Occipital lobe (tissue), 2 donors: ENCODE data around the gene DIS3L2. TPM values are rescaled to one million over a fixed set of nuclear protein-coding genes. Genes with fewer than 3 reads are reported as not detected.
"Not testable (repeated sequence)": the region's sequence is repeated elsewhere in the genome, so short reads cannot be mapped to it uniquely, and the experiment has no call there.

ENCODE experiments used
- DNase-seq: peaks from one replicate; lab custom pipeline; 2025; lab: John Stamatoyannopoulos, UW
- total RNA-seq: library from RNA; depleted of rRNA; stranded (reverse); fragments of >200 nt; gene quantifications from one replicate; pipeline ENCODE4 v1.2.3, GENCODE V29; 2014

Gene DIS3L2
- total RNA-seq, 1 donor from 2014 or later: 37.6 TPM

DNA sequence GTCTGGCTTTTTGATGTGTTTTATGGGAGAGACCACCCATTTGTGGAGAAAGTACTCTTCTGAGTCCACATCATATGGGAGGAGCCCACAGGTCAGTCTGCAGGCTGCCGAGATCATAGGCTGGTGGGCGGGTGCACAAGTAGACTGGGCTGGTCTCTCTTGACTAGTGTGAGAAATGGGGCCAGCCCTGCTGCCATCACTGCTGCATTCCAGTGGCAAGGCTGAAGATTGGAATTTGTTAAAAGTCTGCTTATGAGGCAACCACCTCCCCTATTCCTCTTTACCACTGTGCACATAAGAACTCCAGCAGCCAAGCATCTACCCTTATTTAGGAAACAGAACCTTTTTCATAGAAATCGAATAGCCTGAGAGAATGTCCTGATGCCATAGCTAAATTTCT, 200.7 kb downstream of the DIS3L2 start:
- no peak for DNase-seq

DNA sequence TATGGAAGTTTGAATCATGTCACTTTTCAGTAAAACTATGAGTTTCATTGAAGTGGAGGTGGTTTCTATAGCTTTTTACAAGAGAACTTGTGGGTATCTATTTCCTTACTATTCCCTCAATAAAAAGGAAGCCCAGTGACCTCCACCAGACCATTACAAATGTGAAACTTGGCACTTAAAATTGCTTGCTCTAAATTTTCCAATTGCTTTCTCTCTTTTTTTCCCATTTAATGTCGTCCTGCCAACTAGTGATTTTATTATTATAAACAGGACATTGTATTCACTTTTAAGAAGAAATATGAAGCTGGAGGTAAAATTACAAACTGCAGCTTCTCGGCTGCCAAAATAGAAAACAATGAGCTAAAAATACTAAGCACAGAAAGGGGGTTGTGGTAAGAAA, 208.9 kb downstream of the DIS3L2 start:
- no peak for DNase-seq

DNA sequence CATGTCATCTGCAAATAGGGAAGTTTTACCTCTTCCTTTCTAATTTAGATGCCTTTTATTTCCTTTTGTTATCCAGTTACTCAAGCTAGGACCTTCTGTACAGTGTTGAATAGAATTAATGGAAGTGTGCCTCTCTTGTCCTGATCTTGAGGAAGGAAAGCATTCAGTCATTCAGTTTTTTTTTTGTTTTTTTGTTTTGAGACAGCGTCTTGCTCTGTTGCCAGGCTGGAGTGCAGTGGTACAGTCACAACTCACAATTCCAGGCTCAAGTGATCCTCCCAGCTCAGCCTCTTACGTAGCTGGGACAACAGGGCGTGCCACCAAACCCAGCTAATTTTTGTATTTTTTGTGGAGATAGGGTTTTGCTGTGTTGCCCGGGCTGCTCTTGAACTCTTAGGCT, 213.1 kb downstream of the DIS3L2 start:
- no peak for DNase-seq

DNA sequence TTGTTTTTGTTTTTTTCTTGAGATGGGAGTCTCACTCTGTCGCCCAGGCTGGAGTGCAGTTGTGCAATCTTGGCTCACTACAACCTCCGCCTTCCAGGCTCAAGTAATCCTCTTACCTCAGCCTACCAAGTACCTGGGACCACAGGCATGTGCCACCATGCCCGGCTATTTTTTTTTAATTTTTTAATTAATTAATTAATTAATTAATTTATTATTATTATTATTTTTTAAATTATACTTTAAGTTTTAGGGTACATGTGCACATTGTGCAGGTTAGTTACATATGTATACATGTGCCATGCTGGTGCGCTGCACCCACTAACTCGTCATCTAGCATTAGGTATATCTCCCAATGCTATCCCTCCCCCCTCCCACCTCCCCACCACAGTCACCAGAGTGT, 215.1 kb downstream of the DIS3L2 start:
- not testable (repeated sequence) for DNase-seq

DNA sequence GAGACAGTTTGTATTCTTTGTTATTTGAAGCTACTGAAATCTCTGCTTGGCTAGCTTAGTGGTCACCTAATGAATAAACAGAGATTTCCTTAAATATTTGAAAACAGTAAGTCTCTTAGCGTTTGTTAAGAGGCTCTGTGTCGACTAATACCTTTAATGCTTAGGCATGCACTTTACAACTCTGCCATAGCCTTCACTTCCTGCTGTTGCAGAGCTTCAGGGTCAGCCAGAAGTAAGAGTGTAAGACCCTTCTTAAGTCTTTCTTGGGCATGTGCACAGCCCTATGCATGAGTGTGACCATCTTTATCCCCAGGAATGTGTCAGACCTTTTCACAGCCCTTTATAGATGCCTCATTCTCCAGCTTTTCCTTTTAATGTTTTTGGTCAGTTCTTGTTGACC, 221.8 kb downstream of the DIS3L2 start:
- no peak for DNase-seq

DNA sequence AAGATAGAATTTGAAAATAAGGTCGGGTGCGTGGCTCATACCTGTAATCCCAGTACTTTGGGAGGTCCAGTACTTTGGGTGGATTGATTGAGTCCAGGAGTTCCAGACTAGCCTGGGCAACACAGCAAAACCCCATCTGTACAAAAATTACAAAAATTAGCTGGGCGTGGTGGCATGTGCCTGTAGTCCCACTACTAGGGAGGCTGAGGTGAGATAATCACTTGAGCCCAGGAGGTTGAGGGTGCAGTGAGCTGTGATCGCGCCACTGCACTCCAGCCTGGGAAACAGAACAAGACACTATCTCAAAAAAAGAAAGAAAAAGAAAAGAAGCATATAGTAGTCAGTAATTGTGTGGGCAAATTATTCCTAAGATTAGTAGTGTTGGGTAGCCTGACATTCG, 222.8 kb downstream of the DIS3L2 start:
- DNase-seq: no peak

DNA sequence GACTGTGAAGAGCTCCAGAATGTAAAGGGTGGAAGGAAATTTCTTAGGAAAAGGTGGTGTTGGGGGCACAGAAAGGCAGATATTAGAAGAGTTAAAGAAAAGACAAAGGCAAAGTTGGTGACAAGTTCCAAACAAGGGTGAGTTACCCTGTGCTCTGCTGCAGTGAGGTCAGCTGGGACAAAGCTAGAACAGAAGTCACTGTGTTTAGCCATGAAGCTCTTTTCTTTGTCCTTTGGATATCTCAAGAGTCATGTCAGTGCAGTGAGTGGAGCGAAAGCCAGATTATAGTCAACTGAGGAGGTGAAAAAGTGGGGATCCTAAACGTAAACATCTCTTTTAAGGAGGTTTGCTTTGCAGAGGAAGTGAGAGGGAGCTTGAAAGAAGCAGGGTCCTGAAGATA, 229.3 kb downstream of the DIS3L2 start:
- DNase-seq: no peak

DNA sequence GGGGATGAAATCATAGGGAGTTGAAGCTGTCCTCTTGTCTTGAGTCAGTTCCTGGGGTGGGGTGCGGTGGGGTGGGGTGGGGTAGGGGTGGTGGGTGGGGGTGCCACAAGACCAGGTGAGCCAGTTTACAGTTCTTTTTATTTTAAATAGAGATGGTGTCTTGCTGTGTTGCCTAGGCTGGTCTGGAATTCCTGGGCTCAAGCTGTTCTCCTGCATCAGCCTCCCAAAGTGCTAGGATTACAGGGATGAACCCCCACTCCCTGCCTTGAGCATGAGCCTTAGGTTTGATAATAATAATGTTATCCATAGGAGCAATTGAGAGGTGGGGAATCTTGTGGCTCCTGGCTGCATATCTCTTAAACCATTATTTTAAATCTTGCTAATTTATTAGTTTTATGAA, 234.0 kb downstream of the DIS3L2 start:
- no peak for DNase-seq

DNA sequence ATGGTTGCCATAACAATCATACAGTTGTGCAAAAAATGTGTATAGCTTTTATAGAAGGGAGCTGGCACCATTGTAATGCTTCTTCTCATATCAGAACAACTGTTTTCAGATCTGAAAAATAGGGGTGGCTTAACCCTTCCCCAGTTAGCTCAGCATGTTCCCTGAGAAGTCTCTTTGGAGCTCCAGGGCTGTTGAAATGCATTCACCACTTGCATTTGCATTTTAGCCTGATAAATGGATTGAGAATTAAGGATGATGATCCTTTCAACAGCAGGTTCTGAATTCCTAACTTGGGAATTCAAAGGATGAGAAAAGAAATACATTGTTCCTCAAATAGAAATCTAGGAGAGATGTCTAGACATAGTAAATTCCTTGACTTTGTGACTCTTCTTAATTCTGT, 235.3 kb downstream of the DIS3L2 start:
- no peak for DNase-seq

DNA sequence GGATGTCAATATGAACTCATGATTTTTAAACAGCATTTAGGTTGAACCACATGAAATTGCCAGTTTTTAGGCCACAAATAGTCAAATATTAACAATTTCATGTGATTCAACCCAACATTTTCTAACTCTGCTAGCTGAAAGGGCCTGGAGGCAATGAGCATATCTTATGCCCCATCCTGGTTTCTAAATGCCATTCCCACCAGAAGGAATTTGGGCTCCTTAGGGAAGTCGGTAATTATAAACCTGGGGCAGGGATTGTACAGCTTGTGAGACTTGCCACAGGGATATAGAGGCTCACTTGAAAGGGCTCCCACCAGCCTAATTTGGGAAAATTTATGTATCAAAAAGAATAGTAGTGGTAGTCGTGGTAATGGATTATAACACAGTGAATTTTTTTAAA, 238.7 kb downstream of the DIS3L2 start:
- DNase-seq: no peak

DNA sequence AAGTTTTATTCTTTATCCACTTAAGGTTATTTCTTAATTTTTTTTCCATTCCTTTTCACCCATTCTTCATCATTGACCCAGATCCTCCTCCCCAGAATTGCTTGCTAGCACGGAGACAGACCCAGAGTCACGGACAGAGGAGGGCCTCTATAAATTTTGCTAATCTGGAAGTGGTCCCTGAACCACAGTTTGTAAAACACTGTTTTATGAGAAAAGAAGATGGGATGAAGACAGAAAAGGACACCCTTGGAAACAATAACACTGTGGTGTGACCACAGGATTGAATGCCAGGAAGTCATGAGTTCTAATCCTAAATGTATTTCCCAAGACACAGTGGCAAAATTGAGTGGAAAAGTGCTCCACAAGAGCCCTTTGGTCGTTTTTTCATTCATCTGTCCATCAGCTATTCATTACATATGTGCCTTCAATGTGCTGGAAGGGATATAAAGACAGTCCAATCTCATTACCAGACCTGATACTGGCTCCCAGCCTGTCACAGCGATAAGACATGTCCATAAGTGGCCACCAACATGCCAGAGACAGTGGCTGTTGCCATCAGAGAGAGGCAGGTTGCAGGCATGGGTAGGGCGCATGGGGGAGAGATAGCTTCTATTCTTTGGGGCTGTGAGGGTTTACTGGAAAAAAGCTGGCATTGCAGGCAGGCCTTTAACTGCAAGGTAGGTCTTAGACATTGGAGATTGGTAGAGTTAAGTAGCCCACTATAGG, 241.8 kb downstream of the DIS3L2 start:
- DNase-seq: no peak

DNA sequence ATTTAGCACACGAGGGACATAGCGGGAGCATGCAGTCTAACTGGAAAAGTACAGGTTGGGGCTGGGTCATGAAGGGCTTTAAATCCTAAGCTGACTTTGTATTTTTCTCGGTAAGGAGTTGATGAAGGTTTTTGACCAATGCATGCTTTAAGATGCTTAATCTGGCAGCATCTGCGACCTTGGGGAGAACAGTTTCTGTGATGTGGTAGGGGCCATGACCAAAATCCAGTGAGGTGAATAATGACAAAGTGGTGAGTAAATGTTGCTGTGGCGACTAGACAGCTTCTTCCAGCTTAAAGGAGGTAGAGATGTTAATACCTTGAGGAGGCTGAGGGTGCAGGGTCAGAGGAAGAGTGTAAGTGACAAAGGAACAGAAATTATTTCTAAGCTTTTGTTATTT, 242.4 kb downstream of the DIS3L2 start:
- DNase-seq: no peak

DNA sequence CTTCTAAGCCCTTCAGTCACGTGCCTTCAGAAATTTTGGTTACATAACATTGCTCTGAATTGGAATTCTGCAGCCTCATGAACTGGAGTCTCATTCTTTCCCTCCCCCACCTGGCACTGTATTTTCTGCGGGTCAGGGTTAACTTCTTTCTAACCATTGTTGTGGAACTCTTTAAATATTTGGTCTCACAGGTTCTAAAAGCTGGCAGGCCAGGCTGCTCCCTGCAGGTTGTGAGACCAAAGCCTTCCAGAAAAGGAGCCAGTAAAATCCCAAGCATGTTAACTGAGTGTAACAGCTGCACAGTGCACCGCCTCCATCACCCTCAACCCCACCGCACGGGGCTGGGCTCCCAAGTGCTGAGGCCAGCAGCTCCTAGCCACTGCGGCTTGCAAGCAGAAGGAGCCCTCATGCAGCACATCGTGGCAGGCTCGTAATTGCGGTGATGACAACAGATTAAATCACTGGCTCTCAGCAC, 243.0 kb downstream of the DIS3L2 start:
- DNase-seq: no peak

DNA sequence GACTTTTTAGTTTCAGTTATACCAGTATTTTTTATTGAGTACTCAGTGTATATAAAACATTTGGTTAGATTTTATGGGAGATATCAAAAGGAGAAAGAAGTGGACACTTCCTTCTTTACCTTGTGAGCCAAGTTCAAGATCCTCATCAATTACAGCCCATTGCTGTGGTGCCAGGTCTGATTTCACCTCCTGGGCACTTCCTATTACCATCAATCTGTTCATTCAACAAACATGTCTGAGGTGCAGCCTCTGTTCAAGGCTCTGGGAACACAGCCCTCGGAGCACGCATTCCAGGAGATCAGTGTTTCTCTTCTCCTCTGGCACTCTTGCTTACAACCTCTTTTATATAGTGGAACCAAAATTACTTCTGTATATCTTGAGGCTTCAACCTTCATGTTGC, 245.7 kb downstream of the DIS3L2 start:
- no peak for DNase-seq

DNA sequence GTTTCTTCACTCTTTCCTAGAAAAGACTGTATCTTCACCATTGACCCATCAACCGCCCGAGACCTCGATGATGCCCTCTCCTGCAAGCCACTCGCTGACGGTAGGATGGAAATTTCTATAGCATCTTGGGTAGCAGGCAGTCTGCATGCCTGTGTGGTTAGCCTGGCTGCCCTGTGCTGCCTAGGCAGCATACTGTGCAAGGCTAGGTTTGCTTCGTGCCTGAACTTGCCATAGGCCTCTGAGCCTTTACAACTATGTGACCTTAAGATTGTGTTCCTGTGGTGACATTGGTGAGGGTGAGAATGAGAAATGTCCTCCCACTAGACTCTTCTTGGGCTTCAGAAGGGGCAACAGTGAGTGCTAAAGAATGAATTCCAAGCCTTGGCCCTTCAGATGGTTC, 248.8 kb downstream of the DIS3L2 start:
- no peak for DNase-seq

DNA sequence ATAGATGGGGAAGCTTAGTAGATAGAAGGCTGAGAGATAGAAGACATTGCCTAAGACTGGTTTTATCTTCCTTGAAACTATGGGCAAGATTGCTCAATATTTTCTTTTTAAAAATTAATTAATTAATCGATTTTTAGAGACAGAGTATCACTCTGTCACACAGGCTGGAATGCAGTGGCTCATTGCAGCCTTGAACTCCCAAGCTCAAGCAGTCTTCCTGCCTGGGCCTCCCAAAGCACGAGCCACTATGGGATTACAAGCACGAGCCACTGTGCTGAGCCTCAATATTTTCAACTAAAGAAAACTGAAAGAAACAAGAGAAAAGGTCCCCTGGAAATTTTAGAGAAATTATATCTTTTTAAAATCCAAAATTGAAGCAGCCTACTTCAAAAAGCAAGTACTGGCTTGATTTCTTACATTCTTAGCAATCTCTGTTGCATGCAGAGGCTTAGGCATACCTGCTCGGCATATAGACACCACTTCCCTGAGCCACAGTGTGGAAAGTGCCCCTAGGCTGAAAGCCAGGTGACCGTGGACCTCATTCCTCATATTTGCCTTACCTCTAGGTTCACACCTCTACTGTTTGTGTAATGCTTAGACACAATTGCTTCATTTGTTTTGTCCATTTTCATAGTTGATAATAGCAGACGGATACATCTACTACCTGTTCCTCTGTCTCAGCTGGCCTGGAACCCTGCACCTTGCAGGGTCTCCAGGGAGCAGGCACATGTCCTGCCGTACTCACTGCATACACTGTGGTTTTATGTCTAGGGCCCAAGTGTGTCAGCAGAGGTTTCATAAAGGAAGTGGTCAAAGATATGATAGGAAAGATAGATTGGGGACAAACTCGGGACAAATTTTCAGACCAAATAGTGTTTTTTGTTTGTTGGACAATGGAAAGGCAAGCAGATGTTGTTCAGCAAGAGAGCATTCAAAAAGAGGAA, 250.5 kb downstream of the DIS3L2 start:
- DNase-seq: no peak

DNA sequence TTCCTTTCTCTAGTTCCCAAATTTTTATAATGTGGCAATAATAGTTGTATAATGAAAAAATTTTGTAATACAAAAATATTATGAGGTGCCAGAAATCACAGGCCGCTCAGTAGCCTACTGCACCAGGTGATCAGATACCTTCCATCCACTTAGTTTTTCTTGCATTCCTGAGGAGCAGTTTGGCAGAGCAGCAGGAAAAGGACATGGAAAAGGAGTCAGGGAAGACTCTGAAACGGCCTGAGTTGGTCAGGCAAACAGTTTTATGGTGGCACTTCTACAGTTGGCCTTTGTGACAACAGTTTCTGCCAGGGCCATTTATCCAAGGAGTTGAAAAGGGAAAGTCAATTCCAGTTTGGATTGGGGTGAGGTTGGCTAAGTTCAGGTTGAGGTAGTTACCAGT, 251.7 kb downstream of the DIS3L2 start:
- no peak for DNase-seq

DNA sequence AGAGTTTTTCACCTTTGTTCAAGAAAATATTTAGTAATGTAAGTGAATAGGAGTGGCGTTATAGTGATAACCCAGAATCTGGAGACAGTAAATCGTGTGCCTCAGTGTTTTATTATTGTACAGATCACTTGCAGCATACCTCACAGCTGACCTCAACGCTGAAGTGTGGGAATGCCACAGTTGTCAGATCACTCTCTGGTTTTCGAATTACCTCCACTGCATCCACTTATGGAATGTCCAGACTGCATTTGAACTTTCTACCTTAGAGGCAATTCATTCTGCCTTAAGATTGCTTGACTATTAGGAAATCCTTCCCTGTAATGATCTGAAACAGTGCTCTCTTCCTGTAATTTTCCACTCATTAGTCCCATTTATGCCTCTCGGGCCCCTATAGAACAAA, 252.5 kb downstream of the DIS3L2 start:
- DNase-seq: no peak

DNA sequence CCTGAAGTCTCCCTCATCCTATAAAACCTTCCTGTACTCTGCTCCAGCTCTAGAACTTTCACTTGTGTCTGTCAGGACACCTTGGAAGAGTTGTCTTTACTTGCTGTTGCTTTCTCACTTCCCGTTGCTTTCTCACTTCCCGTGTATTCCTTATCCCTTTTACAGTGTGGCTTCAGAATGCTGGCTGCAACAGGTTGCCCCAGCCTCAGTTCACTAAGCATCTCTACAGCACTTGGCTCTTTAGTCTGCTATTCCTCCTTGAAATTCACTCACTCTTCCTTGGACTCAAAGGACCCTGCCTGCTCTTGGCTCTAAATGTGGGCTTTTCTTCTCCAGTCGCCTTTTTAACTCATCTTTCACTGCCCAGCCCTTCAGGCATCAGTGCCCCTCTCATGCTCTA, 254.5 kb downstream of the DIS3L2 start:
- no peak for DNase-seq

DNA sequence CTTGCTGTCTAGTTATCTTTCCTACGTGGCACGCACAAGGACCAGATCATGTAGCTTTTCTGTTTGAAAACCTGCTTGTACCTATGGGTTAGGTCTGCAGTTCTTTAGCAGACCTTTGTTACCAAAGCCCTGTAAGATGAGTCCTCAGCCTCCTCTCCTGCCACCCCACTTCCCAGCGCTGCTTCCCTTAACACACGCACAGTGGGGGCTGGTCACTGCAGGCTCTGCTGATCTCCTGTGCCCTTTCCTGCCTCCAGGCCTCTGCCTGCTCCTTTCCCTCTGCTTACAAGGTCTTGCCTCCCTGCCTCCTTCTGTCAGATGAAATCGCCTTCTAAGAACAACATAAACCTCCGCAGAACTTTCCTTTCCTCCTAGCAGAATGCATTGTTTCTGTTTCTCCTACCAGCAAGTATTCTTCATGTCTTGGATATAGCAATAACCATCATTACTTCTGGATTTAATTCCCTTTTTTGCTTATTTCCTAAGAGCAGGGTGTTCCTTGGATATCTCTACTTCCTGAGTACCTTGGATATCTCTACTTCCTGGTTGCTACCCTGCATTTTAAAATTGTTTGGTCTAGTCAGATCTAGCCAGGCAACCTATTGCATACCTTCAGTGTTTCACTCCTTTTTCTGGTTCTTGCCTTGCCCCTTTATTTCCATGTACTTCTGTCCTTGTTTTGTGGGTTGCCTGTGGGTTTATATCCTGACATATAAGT, 257.4 kb downstream of the DIS3L2 start:
- no peak for DNase-seq

DNA sequence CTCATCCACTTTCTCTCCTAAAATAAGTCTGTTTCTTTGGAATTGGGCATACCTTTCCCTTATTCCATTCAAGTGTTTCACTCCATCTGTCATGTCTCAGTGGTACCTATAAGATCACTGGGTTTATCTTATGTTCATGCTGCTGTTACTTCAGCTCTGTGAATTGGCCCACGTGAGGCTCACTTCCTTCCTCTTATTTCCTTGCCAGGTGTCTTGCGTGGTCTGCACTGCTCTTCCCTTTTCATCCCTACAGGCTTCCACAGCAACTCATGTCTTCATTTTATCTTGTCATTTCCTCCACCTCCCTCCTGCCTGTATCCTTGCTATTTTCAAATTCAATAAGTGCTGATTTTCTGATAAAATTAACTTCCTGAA, 258.0 kb downstream of the DIS3L2 start:
- no peak for DNase-seq

DNA sequence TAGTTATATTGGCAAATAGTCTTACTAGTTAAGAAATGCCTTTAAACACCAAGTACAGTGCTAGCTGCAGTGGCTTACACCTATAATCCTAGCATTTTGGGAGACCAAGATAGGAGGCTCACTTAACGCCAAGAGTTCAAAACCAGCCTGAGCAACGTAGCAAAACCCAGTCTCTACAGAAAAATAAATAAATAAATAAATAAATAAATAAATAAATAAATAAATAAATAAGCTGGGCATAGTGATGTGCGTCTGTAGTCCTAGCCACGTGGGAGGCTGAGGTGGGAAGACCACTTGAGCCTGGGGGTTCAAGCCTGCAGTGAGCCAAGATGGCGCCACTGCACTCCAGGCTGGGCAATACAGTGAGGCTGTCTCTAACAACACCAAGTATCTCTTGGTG, 258.4 kb downstream of the DIS3L2 start:
- no peak for DNase-seq
